Adipocyte (in vitro differentiated cells): ENCODE results near the gene YY1AP1.
A peak's percentile ranks its signal among the peaks of the same experiment; 100 is the strongest.
"Not testable (repeated sequence)": the region's sequence is repeated elsewhere in the genome, so short reads cannot be mapped to it uniquely, and the experiment has no call there.

Experiments used
- DNase-seq: peaks from one replicate; pipeline ENCODE4 v3.0.0-alpha.2; 2015; ENCODE audit warnings: low read depth
- H3K27me3 ChIP-seq: replicated peaks from 2 replicates; pipeline ENCODE4 v1.7.0; 2013; ENCODE audit warnings: mild to moderate bottlenecking, low read length, moderate library complexity; ENCODE audit not compliant: control insufficient read depth, insufficient read depth
- H3K36me3 ChIP-seq: 2 replicates; pipeline ENCODE4 v1.7.0; 2013; ENCODE audit warnings: low read length, mild to moderate bottlenecking, moderate library complexity; ENCODE audit not compliant: control insufficient read depth, insufficient read depth, severe bottlenecking
- H3K4me1 ChIP-seq: 2 replicates; pipeline ENCODE4 v1.7.0; 2013; ENCODE audit warnings: mild to moderate bottlenecking, low read length, moderate library complexity; ENCODE audit not compliant: control insufficient read depth, insufficient read depth
- H3K4me3 ChIP-seq: 2 replicates; pipeline ENCODE4 v1.7.0; 2013; ENCODE audit warnings: mild to moderate bottlenecking, low read length, moderate library complexity
- H3K9ac ChIP-seq: 2 replicates; pipeline ENCODE4 v1.7.0; 2013; ENCODE audit warnings: mild to moderate bottlenecking, low read length, moderate library complexity
- H3K9me3 ChIP-seq: 2 replicates; pipeline ENCODE4 v1.7.0; 2013; ENCODE audit warnings: mild to moderate bottlenecking, low read length, moderate library complexity; ENCODE audit not compliant: control insufficient read depth

Gene YY1AP1

GRCh38 chr1:155642559-155643180 lies 45.9 kb downstream of the YY1AP1 start:
- not testable (repeated sequence) for H3K36me3 ChIP-seq, H3K4me3 ChIP-seq, H3K9ac ChIP-seq, H3K27me3 ChIP-seq, DNase-seq
- Histone ChIP-seq H3K9me3 (peaks cover 14% of the 10 kb centered on the region), H3K4me1 (peaks cover 24% of the 10 kb centered on the region)

DNA sequence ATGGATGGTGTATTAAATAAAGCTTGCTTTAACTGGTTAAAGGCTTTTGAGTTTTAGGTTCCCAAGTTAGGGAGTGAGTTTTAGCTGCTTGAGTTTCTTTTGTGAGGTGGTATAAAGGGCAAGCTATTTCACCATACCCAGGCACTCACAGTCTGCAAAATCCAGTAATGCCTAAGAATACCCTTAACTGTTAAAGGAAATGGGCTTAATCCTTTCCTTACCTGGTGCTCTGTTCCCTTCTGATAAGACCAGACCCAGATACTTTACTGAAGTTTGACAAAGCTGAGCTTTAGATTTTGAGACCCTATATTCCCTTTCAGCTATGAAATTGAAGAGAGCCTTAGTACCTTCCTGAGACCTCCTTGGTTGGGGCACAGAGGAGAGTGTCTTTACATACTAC lies 48.2 kb downstream of the YY1AP1 start:
- H3K27me3 ChIP-seq: no peaks in the 10 kb centered on the region
- peaks cover 8% of the 10 kb centered on the region for H3K4me1 ChIP-seq
- H3K36me3 ChIP-seq: no peaks in the 10 kb centered on the region
- no peak for DNase-seq
- peaks cover 14% of the 10 kb centered on the region for H3K9me3 ChIP-seq
- no peak overlapping the region for H3K4me3 ChIP-seq
- H3K9ac ChIP-seq: no peak overlapping the region

DNA sequence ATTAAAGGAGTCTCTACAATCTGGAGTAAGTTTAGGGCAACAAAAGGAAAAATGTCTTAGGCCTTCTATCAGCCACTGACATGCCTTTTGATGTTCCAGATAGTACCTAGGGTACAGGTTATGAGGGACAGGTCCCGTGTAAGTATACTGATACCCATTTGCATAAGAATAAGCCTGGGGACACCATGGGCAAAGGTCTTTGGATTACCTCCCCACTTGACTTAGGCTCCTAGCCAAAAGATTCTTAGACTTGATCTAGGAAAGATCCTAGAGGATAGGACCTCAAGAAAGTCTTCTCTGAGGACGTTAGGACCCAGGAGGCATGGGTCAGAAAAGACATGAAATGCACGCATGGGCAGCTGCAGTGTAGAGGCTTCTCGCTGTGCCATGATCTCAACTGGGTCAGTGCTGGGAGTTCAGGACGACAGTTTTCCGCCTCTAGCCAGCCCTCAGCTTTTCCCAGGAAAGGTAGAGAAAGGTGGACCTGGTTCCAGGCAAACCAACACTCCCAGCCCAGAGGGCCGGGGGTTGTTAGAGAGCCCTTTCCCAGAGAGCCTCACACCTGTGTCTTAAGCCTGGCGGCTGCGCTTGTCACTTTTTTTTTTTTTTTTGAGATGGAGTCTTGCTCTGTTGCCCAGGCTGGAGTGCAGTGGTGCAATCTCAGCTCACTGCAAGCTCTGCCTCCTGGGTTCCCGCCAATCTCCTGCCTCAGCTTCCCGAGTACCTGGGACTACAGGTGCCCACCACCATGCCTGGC lies 52.0 kb downstream of the YY1AP1 start:
- Histone ChIP-seq H3K36me3 (no peaks in the 10 kb centered on the region), H3K4me1 (no peaks in the 10 kb centered on the region), H3K9me3 (no peaks in the 10 kb centered on the region), H3K27me3 (no peaks in the 10 kb centered on the region), H3K4me3 (no peak overlapping the region), H3K9ac (no peak overlapping the region)
- DNase-seq: no peak

GRCh38 chr1:155626428-155626827 lies 62.1 kb downstream of the YY1AP1 start:
- H3K27me3 ChIP-seq, H3K4me3 ChIP-seq, H3K9ac ChIP-seq, H3K36me3 ChIP-seq, DNase-seq, H3K4me1 ChIP-seq: not testable (repeated sequence)
- peaks cover 18% of the 10 kb centered on the region for H3K9me3 ChIP-seq

- Histone ChIP-seq H3K4me1 (no peaks in the 10 kb centered on the region), H3K9me3 (peaks cover 18% of the 10 kb centered on the region), H3K9ac (no peak overlapping the region), H3K36me3 (no peaks in the 10 kb centered on the region), H3K4me3 (no peak overlapping the region), H3K27me3 (peaks cover 6% of the 10 kb centered on the region)
- no peak for DNase-seq
Observed at GRCh38 chr1:155623357-155623756, 65.2 kb downstream of the YY1AP1 start.

DNA sequence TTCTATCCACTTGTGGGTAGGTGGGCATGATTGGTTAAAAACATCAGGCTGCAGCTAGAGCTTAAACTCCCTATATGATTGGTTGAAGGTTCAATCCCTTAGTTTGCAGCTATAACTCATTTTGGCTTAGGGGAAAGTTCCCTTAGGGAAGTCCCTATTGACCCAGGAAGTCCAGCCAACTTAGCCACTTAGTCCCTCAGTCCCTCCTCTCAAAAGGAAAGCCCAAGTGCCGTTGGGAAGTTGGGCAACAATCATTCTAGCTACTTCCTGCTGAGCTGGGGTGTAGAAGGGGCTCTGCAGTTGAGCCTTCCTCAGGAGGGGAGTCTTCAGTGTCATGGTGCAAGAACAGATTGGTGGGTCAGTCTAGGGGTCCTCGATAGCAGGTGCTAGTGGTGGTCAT lies 66.4 kb downstream of the YY1AP1 start:
- H3K9ac ChIP-seq: no peak overlapping the region
- peaks cover 6% of the 10 kb centered on the region for H3K27me3 ChIP-seq
- no peak overlapping the region for H3K4me3 ChIP-seq
- H3K9me3 ChIP-seq: peaks cover 18% of the 10 kb centered on the region
- DNase-seq: no peak
- no peaks in the 10 kb centered on the region for H3K4me1 ChIP-seq
- no peaks in the 10 kb centered on the region for H3K36me3 ChIP-seq

DNA sequence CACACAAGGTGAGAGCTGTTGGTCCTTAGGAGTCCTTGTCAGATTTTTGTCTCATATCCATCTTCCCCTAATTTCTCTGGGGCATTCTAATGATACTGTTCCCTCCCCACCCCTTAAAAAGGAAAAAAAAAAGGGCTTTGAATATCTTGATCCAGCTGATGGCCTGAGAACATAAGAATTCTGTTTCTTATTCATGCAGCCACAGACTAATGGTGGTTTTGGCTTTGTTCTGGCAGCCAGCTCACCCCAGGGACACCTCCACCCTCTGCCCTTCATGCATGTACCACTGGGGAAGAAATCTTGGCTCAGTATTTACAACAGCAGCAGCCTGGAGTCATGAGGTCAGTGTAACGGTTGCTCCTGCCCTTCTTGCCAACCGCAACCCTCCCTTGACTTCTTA lies 75.3 kb downstream of the YY1AP1 start:
- peaks cover 11% of the 10 kb centered on the region for H3K4me1 ChIP-seq
- not testable (repeated sequence) for DNase-seq

GRCh38 chr1:155610257-155610647 lies 78.3 kb downstream of the YY1AP1 start:
- Histone ChIP-seq H3K36me3 (peaks cover 15% of the 10 kb centered on the region), H3K4me3 (peak overlapping the region; percentile 84), H3K4me1 (peaks cover 11% of the 10 kb centered on the region), H3K9ac (peak overlapping the region; percentile 86)
- not testable (repeated sequence) for H3K9me3 ChIP-seq, H3K27me3 ChIP-seq, DNase-seq

More for the DNA sequence above, 75.3 kb downstream of the YY1AP1 start:
- not testable (repeated sequence) for H3K9ac ChIP-seq, H3K27me3 ChIP-seq, H3K9me3 ChIP-seq, H3K4me3 ChIP-seq
- H3K36me3 ChIP-seq: peaks cover 15% of the 10 kb centered on the region

DNA sequence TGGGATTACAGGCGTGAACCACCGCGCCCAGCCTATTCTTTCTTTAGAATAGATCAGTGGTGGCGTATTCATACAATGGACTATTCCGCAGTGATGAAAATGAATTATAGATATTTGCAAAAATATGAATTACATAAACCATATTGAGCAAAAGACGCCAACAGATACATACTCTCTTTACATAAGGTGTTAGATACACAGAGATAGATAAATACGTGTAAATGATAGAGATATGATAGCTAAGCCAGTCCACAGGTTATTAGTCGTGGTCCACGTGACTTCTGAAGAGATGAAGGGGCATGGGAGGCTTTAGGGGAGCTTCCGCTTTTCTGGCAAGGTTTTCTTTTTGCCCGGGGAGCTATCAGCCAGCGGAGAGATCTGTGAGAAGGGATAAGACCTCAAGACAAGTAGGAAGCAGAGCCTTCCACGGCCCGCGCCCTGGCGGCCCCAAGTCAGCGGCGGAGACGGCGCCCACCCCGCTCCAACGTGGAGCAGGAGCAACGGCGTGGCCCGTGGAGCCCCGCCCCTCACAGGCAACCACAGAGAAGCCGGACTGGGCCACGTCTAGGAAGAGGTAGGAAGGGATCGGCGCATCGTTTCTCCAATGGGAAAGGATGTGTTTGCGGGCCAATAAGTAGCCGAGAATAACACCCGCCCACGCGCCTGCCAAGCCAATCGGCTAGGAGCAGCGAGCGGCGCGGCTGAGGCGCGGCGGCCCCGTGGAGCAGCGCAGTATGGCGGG lies 78.9 kb downstream of the YY1AP1 start, which contains the start of gene MSTO1:
Gene MSTO1, plus strand, starts transcription at position 704 of the 742 bp plus-strand sequence. Its CDS starts 31 bp downstream, at position 735.
- peak within 1 kb of the TSS; percentile 84 for H3K4me3 ChIP-seq
- H3K4me1 ChIP-seq: peaks cover 11% of the 10 kb centered on the region
- H3K9ac ChIP-seq: peak within 1 kb of the TSS; percentile 86
- no peaks in the 10 kb centered on the region for H3K27me3 ChIP-seq
- peaks cover 13% of the 10 kb centered on the region for H3K36me3 ChIP-seq
- H3K9me3 ChIP-seq: no peaks in the 10 kb centered on the region
- DNase-seq: peak; percentile 99
